Liver (tissue), 9 donors: ENCODE measurements around the gene MAGOHB. TPM values are rescaled to one million over a fixed set of nuclear protein-coding genes. Genes with fewer than 3 reads are reported as not detected.

Experiments
- DNase-seq: peaks from one replicate; pipeline ENCODE4 v3.0.0-alpha.2; 2017; ENCODE audit warnings: low spot score
- H3K27ac ChIP-seq, 2 donors: one replicate each; pipeline ENCODE4 v1.7.0; 2013; ENCODE audit warnings: inconsistent platforms in 2 of 2, low read length in 2 of 2, control low read depth in 1 of 2, low read depth in 1 of 2, mild to moderate bottlenecking in 1 of 2
- H3K27me3 ChIP-seq, 4 donors: one replicate each; pipeline versions ENCODE4 v1.6.1 to v1.7.0; 2013; ENCODE audit warnings: low read length in 3 of 4, inconsistent platforms in 1 of 4, mild to moderate bottlenecking in 1 of 4, moderate library complexity in 1 of 4; ENCODE audit not compliant: control insufficient read depth in 4 of 4, insufficient read depth in 4 of 4
- H3K36me3 ChIP-seq, 4 donors: one replicate each; pipeline versions ENCODE4 v1.6.1 to v1.7.0; 2013; ENCODE audit warnings: low read length in 3 of 4, mild to moderate bottlenecking in 3 of 4, low read depth in 1 of 4, moderate library complexity in 1 of 4; ENCODE audit not compliant: control insufficient read depth in 4 of 4, insufficient read depth in 3 of 4
- H3K4me1 ChIP-seq, 4 donors: one replicate each; pipeline versions ENCODE4 v1.6.1 to v1.7.0; 2013; ENCODE audit warnings: low read length in 3 of 4, mild to moderate bottlenecking in 3 of 4, moderate library complexity in 1 of 4; ENCODE audit not compliant: control insufficient read depth in 4 of 4, insufficient read depth in 4 of 4
- H3K4me3 ChIP-seq, 3 donors: one replicate each; pipeline versions ENCODE4 v1.6.1 to v1.7.0; 2013; ENCODE audit warnings: low read length in 3 of 3, control low read depth in 1 of 3, low read depth in 1 of 3, mild to moderate bottlenecking in 1 of 3
- H3K9ac ChIP-seq, 2 donors: one replicate each; pipeline ENCODE4 v1.7.0; 2013; ENCODE audit warnings: low read length in 2 of 2, mild to moderate bottlenecking in 2 of 2, moderate library complexity in 2 of 2, control low read depth in 1 of 2, low read depth in 1 of 2
- H3K9me3 ChIP-seq, 4 donors: one replicate each; pipeline versions ENCODE4 v1.6.1 to v1.7.0; 2013; ENCODE audit warnings: low read length in 3 of 4; ENCODE audit not compliant: control insufficient read depth in 4 of 4
- EGR1 ChIP-seq, 2 donors: IDR thresholded peaks; 2 replicates each; pipeline ENCODE4 v1.6.1; 2016 to 2018; ENCODE audit warnings: antibody characterized with exemption in 2 of 2, low read depth in 2 of 2
- FOXA1 ChIP-seq: IDR thresholded peaks from 2 replicates; pipeline ENCODE4 v1.6.1; 2016; ENCODE audit warnings: antibody characterized with exemption
- FOXA2 ChIP-seq: IDR thresholded peaks from 2 replicates; pipeline ENCODE4 v1.6.1; 2016; ENCODE audit warnings: antibody characterized with exemption
- GABPA ChIP-seq, 2 donors: IDR thresholded peaks in 1 of 2; conservative IDR thresholded peaks in 1 of 2; 2 replicates each; pipeline ENCODE4 v1.6.1; 2016; ENCODE audit warnings: antibody characterized with exemption in 2 of 2, mild to moderate bottlenecking in 1 of 2, moderate library complexity in 1 of 2
- HNF4A ChIP-seq, 2 donors: conservative IDR thresholded peaks; 2 replicates each; pipeline ENCODE4 v1.6.1; 2016; ENCODE audit warnings: antibody characterized with exemption in 2 of 2, mild to moderate bottlenecking in 2 of 2
- HNF4G ChIP-seq: IDR thresholded peaks from 2 replicates; pipeline ENCODE4 v1.6.1; 2016; ENCODE audit warnings: antibody characterized with exemption
- JUND ChIP-seq, 2 donors: IDR thresholded peaks; 2 replicates each; pipeline ENCODE4 v1.6.1; 2016; ENCODE audit warnings: antibody characterized with exemption in 2 of 2
- NR2F2 ChIP-seq: IDR thresholded peaks from 2 replicates; pipeline ENCODE4 v1.6.1; 2016; ENCODE audit warnings: antibody characterized with exemption
- RAD21 ChIP-seq, 2 donors: IDR thresholded peaks; 2 replicates each; pipeline ENCODE4 v1.6.1; 2016; ENCODE audit warnings: antibody characterized with exemption in 2 of 2, mild to moderate bottlenecking in 2 of 2
- RXRA ChIP-seq, 2 donors: IDR thresholded peaks; 2 replicates each; pipeline ENCODE4 v1.6.1; 2017 to 2018; ENCODE audit warnings: antibody characterized with exemption in 2 of 2, mild to moderate bottlenecking in 1 of 2
- SP1 ChIP-seq: IDR thresholded peaks from 2 replicates; pipeline ENCODE4 v1.6.1; 2018; ENCODE audit warnings: antibody characterized with exemption, mild to moderate bottlenecking
- TAF1 ChIP-seq: conservative IDR thresholded peaks from 2 replicates; pipeline ENCODE4 v1.6.1; 2016; ENCODE audit warnings: antibody characterized with exemption, mild to moderate bottlenecking
- YY1 ChIP-seq: IDR thresholded peaks from 2 replicates; pipeline ENCODE4 v1.6.1; 2016; ENCODE audit warnings: antibody characterized with exemption, mild to moderate bottlenecking
- WGBS: extraction: QIAGEN DNeasy Blood & Tissue Kit; methylation state at CpG from one replicate; pipeline ENCODE4 v1.1.7; 2013; 5-methylcytosine and 5-hydroxymethylcytosine counted together
- polyA plus RNA-seq, 2 donors: library from polyadenylated mRNA; stranded (reverse) in 1 of 2; unstranded in 1 of 2; fragments of 200-250 nt in 1 of 2; fragments of >200 nt in 1 of 2; fragmentation: Nextera tagmentation in 1 of 2; extraction: Ambion mirVana in 1 of 2; gene quantifications; one replicate each; pipeline versions ENCODE4 v1.2.1 to v1.2.3, GENCODE V29; 2013 to 2015
- total RNA-seq, 2 donors: library from RNA; depleted of rRNA; stranded (reverse); fragments of >200 nt; gene quantifications; one replicate each; pipeline ENCODE4 v1.2.3, GENCODE V29; 2014
- TF ChIP-seq, protein P1 (sequence below): fragments of 150-350 bp; IDR thresholded peaks from 2 replicates; pipeline ENCODE4 v1.5.1; 2017; ENCODE audit warnings: improper control_type of control experiment, low read depth, low read length; ENCODE audit not compliant: missing input control
- TF ChIP-seq, protein P2 (sequence below): IDR thresholded peaks from 2 replicates; pipeline ENCODE4 v1.6.1; 2016; ENCODE audit warnings: antibody characterized with exemption
- TF ChIP-seq, protein P3 (sequence below): IDR thresholded peaks from 2 replicates; pipeline ENCODE4 v1.6.1; 2016; ENCODE audit warnings: antibody characterized with exemption
- TF ChIP-seq, protein P4 (sequence below): IDR thresholded peaks from 2 replicates; pipeline ENCODE4 v1.6.1; 2016; ENCODE audit warnings: antibody characterized with exemption, mild to moderate bottlenecking
- donor health status: healthy.
- donor health status: healthy.
- donor health status: healthy.
- donor health status: healthy.
- donor health status: healthy.

The MAGOHB gene
- total and polyA plus RNA-seq, 4 donors, result 7.6 to 20.7 (median 8.9) TPM

DNA sequence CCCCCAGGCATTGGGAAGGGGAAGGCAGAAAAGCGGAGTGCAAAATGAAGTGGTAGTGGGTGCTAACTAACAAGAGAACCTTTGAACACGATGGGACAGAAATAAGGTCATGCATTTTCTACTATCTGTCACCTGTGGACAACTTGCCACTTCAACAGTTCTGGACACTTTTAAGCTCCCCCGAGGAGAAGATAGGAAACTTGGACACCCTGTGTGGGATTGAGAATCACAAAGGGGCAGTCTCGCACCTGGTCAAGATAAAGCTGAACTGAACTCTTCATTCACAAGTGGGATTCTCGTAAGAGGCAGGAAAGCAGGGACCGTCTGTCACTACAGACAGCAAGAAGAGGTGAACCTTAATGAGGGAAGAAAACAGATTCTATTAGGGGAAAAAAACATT lies 56.1 kb downstream of the MAGOHB start:
- Histone ChIP-seq H3K27ac (no peak overlapping the region), H3K9ac (no peak overlapping the region), H3K36me3 (no peaks in the 10 kb centered on the region), H3K4me3 (no peak overlapping the region), H3K27me3 (peaks cover 0 to 7% (median 0%) of the 10 kb centered on the region in 4 donors), H3K9me3 (no peaks in the 10 kb centered on the region), H3K4me1 (no peaks in the 10 kb centered on the region)
- no peak for DNase-seq
- 51% methylated on average over 6 of the region's 6 CpGs for WGBS
- TF ChIP-seq EGR1 (IDR thresholded peaks at IDR 0.05; ENCODE audit: low read depth in 2 of 2), result no peak
- no peak for TF ChIP-seq GABPA (IDR thresholded peaks at IDR 0.05 in 1 of 2, conservative IDR thresholded peaks at IDR 0.05 in 1 of 2)

DNA sequence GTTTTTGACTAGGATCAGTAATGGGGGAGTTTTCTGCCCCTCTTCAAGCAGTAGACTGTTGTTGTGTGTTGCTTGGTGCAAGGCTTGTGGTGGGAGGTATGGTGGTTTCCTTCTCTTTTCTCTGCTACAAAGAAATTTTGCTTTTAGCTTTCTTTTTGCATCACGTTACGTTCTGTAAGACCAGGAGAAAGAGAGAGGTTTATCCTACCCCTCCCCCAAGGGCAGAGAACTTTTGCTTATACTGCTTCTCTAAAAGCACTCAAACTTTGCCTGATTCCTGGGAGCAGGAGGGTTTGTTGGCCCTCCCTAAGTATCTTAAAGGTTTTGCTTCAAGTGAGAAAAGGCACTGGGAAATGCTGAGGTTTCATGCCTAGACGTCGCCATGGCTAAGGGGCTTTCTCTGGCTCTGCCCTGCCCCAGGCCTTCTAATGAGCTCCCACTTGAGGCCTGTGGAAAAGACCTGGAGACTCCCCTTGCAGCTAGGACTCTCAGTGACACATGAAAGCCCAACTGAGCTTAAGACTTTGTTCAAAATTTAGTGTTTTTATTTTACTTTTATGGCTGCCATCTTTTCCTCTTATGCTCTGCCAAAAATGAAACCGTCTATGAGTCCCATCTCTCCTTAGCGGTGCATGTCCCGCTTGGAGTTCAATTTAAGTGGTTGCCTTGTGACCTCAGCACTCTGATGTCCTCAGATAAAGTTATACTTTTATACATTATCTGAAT lies 58.5 kb downstream of the MAGOHB start:
- peaks cover 0 to 7% (median 0%) of the 10 kb centered on the region in 4 donors for H3K27me3 ChIP-seq
- H3K36me3 ChIP-seq, result no peaks in the 10 kb centered on the region
- H3K9ac ChIP-seq, result no peak overlapping the region
- no peak for DNase-seq
- no peak overlapping the region for H3K4me3 ChIP-seq
- TF ChIP-seq FOXA1 (no peak), SP1 (no peak), JUND (IDR thresholded peaks at IDR 0.05) (no peak), YY1 (no peak), HNF4A (conservative IDR thresholded peaks at IDR 0.05) (no peak), FOXA2 (no peak), NR2F2 (no peak), GABPA (IDR thresholded peaks at IDR 0.05 in 1 of 2, conservative IDR thresholded peaks at IDR 0.05 in 1 of 2) (no peak), TAF1 (no peak)
- TF ChIP-seq, protein P1, sequence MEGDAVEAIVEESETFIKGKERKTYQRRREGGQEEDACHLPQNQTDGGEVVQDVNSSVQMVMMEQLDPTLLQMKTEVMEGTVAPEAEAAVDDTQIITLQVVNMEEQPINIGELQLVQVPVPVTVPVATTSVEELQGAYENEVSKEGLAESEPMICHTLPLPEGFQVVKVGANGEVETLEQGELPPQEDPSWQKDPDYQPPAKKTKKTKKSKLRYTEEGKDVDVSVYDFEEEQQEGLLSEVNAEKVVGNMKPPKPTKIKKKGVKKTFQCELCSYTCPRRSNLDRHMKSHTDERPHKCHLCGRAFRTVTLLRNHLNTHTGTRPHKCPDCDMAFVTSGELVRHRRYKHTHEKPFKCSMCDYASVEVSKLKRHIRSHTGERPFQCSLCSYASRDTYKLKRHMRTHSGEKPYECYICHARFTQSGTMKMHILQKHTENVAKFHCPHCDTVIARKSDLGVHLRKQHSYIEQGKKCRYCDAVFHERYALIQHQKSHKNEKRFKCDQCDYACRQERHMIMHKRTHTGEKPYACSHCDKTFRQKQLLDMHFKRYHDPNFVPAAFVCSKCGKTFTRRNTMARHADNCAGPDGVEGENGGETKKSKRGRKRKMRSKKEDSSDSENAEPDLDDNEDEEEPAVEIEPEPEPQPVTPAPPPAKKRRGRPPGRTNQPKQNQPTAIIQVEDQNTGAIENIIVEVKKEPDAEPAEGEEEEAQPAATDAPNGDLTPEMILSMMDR, result no peak
- TF ChIP-seq, protein P2, sequence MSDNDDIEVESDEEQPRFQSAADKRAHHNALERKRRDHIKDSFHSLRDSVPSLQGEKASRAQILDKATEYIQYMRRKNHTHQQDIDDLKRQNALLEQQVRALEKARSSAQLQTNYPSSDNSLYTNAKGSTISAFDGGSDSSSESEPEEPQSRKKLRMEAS, result no peak
- 87% methylated on average over 7 of the region's 7 CpGs for WGBS
- no peak overlapping the region for H3K27ac ChIP-seq
- H3K4me1 ChIP-seq, result no peaks in the 10 kb centered on the region
- H3K9me3 ChIP-seq, result no peaks in the 10 kb centered on the region

DNA sequence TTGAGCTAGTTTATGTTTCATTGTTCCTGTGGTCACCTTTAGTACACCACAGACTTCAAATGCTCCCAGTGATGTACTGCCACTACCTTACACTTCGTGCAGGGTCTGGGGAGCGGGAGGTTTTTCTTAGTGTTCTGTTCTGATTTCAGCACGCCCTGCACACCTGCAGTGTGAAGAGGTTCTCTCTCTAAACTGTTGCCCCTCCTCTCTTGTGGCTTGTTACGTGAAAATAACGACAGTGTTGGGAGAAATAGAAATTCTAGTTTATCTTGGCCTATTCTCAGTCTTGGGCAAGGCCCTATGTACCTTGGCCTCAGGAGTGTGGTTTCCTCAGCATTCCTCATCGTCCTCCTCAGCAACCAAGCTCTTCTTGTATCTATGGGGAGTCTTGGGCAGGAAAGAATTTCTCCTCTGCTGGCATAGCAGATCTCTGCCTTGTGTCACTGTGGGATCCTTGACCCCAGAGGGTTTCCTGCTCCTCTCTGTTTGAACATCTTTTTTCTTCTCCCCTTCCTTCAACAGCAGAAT lies 59.1 kb downstream of the MAGOHB start:
- H3K4me1 ChIP-seq, result no peaks in the 10 kb centered on the region
- WGBS, result 81% methylated on average over 6 of the region's 6 CpGs
- DNase-seq, result no peak
- no peak overlapping the region for H3K4me3 ChIP-seq
- no peaks in the 10 kb centered on the region for H3K36me3 ChIP-seq
- H3K27ac ChIP-seq, result no peak overlapping the region
- H3K9ac ChIP-seq, result no peak overlapping the region
- peaks cover 0 to 7% (median 0%) of the 10 kb centered on the region in 4 donors for H3K27me3 ChIP-seq
- TF ChIP-seq, protein P2, result no peak
- TF ChIP-seq FOXA1, result no peak
- TF ChIP-seq, protein P1, result no peak
- TF ChIP-seq HNF4G, result no peak
- TF ChIP-seq, protein P3, sequence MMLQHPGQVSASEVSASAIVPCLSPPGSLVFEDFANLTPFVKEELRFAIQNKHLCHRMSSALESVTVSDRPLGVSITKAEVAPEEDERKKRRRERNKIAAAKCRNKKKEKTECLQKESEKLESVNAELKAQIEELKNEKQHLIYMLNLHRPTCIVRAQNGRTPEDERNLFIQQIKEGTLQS, result no peak
- TF ChIP-seq, protein P4, sequence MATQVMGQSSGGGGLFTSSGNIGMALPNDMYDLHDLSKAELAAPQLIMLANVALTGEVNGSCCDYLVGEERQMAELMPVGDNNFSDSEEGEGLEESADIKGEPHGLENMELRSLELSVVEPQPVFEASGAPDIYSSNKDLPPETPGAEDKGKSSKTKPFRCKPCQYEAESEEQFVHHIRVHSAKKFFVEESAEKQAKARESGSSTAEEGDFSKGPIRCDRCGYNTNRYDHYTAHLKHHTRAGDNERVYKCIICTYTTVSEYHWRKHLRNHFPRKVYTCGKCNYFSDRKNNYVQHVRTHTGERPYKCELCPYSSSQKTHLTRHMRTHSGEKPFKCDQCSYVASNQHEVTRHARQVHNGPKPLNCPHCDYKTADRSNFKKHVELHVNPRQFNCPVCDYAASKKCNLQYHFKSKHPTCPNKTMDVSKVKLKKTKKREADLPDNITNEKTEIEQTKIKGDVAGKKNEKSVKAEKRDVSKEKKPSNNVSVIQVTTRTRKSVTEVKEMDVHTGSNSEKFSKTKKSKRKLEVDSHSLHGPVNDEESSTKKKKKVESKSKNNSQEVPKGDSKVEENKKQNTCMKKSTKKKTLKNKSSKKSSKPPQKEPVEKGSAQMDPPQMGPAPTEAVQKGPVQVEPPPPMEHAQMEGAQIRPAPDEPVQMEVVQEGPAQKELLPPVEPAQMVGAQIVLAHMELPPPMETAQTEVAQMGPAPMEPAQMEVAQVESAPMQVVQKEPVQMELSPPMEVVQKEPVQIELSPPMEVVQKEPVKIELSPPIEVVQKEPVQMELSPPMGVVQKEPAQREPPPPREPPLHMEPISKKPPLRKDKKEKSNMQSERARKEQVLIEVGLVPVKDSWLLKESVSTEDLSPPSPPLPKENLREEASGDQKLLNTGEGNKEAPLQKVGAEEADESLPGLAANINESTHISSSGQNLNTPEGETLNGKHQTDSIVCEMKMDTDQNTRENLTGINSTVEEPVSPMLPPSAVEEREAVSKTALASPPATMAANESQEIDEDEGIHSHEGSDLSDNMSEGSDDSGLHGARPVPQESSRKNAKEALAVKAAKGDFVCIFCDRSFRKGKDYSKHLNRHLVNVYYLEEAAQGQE, result no peak
- TF ChIP-seq JUND (IDR thresholded peaks at IDR 0.05), result no peak
- TF ChIP-seq HNF4A (conservative IDR thresholded peaks at IDR 0.05), result no peak
- no peak for TF ChIP-seq RXRA (IDR thresholded peaks at IDR 0.05)
- no peak for TF ChIP-seq RAD21 (IDR thresholded peaks at IDR 0.05)
- TF ChIP-seq SP1, result no peak
- no peak for TF ChIP-seq FOXA2
- no peak for TF ChIP-seq TAF1
- no peaks in the 10 kb centered on the region for H3K9me3 ChIP-seq
